ENCODE data around the gene ZFR. TPM values are rescaled to one million over a fixed set of nuclear protein-coding genes. Genes with fewer than 3 reads are reported as not detected.

The ZFR gene
- total and polyA plus RNA-seq, 4 donors: 17.5 to 44.5 (median 30.8) TPM

- TF ChIP-seq, protein P1, sequence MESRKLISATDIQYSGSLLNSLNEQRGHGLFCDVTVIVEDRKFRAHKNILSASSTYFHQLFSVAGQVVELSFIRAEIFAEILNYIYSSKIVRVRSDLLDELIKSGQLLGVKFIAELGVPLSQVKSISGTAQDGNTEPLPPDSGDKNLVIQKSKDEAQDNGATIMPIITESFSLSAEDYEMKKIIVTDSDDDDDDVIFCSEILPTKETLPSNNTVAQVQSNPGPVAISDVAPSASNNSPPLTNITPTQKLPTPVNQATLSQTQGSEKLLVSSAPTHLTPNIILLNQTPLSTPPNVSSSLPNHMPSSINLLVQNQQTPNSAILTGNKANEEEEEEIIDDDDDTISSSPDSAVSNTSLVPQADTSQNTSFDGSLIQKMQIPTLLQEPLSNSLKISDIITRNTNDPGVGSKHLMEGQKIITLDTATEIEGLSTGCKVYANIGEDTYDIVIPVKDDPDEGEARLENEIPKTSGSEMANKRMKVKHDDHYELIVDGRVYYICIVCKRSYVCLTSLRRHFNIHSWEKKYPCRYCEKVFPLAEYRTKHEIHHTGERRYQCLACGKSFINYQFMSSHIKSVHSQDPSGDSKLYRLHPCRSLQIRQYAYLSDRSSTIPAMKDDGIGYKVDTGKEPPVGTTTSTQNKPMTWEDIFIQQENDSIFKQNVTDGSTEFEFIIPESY (IDR thresholded peaks at IDR 0.05): no peak
- TF ChIP-seq SP1 (IDR thresholded peaks at IDR 0.05): no peak
- Histone ChIP-seq H3K9me3 (ENCODE audit: control insufficient read depth in 4 of 4, low read length in 3 of 4) (no peaks in the 10 kb centered on the region), H3K4me3 (ENCODE audit: low read depth in 1 of 3, low read length in 3 of 3) (no peak overlapping the region), H3K9ac (ENCODE audit: low read depth in 1 of 2, low read length in 2 of 2) (no peak overlapping the region), H3K4me1 (ENCODE audit: control insufficient read depth in 4 of 4, insufficient read depth in 4 of 4, low read length in 3 of 4) (no peaks in the 10 kb centered on the region), H3K36me3 (ENCODE audit: control insufficient read depth in 4 of 4, insufficient read depth in 3 of 4, low read depth in 1 of 4, low read length in 3 of 4) (no peaks in the 10 kb centered on the region), H3K27me3 (ENCODE audit: control insufficient read depth in 4 of 4, insufficient read depth in 4 of 4, low read length in 3 of 4) (no peaks in the 10 kb centered on the region), H3K27ac (ENCODE audit: low read depth in 1 of 2, low read length in 2 of 2) (no peak overlapping the region)
- WGBS: 76% methylated on average over 6 of the region's 6 CpGs
- no peak for DNase-seq (ENCODE audit: low spot score)
Measured at GRCh38 chr5:32475334-32476097, 31.0 kb upstream of the ZFR start.

GRCh38 chr5:32474209-32474854, 29.8 kb upstream of the ZFR start:
- Histone ChIP-seq H3K4me1 (ENCODE audit: control insufficient read depth in 4 of 4, insufficient read depth in 4 of 4, low read length in 3 of 4) (no peaks in the 10 kb centered on the region), H3K36me3 (ENCODE audit: control insufficient read depth in 4 of 4, insufficient read depth in 3 of 4, low read depth in 1 of 4, low read length in 3 of 4) (no peaks in the 10 kb centered on the region), H3K27ac (ENCODE audit: low read depth in 1 of 2, low read length in 2 of 2) (no peak overlapping the region), H3K9me3 (ENCODE audit: control insufficient read depth in 4 of 4, low read length in 3 of 4) (no peaks in the 10 kb centered on the region), H3K4me3 (ENCODE audit: low read depth in 1 of 3, low read length in 3 of 3) (no peak overlapping the region), H3K9ac (ENCODE audit: low read depth in 1 of 2, low read length in 2 of 2) (no peak overlapping the region), H3K27me3 (ENCODE audit: control insufficient read depth in 4 of 4, insufficient read depth in 4 of 4, low read length in 3 of 4) (no peaks in the 10 kb centered on the region)
- 73% methylated on average over 9 of the region's 9 CpGs for WGBS
- no peak for DNase-seq (ENCODE audit: low spot score)
- no peak for TF ChIP-seq FOXA2 (IDR thresholded peaks at IDR 0.05)
- TF ChIP-seq RXRA (IDR thresholded peaks at IDR 0.05): no peak
- no peak for TF ChIP-seq HNF4G (IDR thresholded peaks at IDR 0.05)
- TF ChIP-seq GABPA (IDR thresholded peaks at IDR 0.05 in 1 of 2, conservative IDR thresholded peaks at IDR 0.05 in 1 of 2): no peak

DNA sequence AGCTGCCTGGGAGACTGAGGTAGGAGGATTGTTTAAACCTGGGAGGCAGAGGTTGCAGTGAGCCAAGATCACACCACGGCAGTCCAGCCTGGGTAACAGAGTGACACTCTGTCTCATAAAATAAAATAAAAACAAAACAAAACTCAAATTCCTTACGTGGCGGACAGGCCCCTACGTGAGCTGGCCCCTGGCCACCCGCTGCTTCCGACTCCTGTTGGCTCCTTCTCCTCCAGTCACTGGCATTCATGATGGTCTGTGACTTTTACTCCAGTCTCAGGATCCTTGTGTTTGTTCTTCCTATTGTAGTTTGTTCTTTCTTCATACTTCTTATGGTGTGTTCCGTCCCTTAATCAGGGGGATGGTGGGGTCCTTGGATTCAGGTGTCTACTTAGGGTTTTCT, 28.5 kb upstream of the ZFR start:
- Histone ChIP-seq H3K9ac (ENCODE audit: low read depth in 1 of 2, low read length in 2 of 2) (no peak overlapping the region), H3K9me3 (ENCODE audit: control insufficient read depth in 4 of 4, low read length in 3 of 4) (no peaks in the 10 kb centered on the region), H3K27ac (ENCODE audit: low read depth in 1 of 2, low read length in 2 of 2) (no peak overlapping the region), H3K4me1 (ENCODE audit: control insufficient read depth in 4 of 4, insufficient read depth in 4 of 4, low read length in 3 of 4) (no peaks in the 10 kb centered on the region), H3K36me3 (ENCODE audit: control insufficient read depth in 4 of 4, insufficient read depth in 3 of 4, low read depth in 1 of 4, low read length in 3 of 4) (no peaks in the 10 kb centered on the region), H3K27me3 (ENCODE audit: control insufficient read depth in 4 of 4, insufficient read depth in 4 of 4, low read length in 3 of 4) (no peaks in the 10 kb centered on the region), H3K4me3 (ENCODE audit: low read depth in 1 of 3, low read length in 3 of 3) (no peak overlapping the region)
- TF ChIP-seq TAF1 (conservative IDR thresholded peaks at IDR 0.05) (no peak), YY1 (IDR thresholded peaks at IDR 0.05) (no peak), GABPA (IDR thresholded peaks at IDR 0.05 in 1 of 2, conservative IDR thresholded peaks at IDR 0.05 in 1 of 2) (no peak), HNF4G (IDR thresholded peaks at IDR 0.05) (no peak), FOXA2 (IDR thresholded peaks at IDR 0.05) (no peak), HNF4A (conservative IDR thresholded peaks at IDR 0.05) (no peak), CTCF (IDR thresholded peaks at IDR 0.05; ENCODE audit: low read depth, low read length, missing input control) (no peak), RAD21 (IDR thresholded peaks at IDR 0.05) (no peak)
- TF ChIP-seq, protein P2, sequence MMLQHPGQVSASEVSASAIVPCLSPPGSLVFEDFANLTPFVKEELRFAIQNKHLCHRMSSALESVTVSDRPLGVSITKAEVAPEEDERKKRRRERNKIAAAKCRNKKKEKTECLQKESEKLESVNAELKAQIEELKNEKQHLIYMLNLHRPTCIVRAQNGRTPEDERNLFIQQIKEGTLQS (IDR thresholded peaks at IDR 0.05): no peak
- TF ChIP-seq, protein P1 (IDR thresholded peaks at IDR 0.05): no peak
- TF ChIP-seq, protein P3, sequence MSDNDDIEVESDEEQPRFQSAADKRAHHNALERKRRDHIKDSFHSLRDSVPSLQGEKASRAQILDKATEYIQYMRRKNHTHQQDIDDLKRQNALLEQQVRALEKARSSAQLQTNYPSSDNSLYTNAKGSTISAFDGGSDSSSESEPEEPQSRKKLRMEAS (IDR thresholded peaks at IDR 0.05): no peak
- 95% methylated on average over 7 of the region's 7 CpGs for WGBS
- DNase-seq (ENCODE audit: low spot score): no peak
